ENCODE measurements around the gene UGDH. TPM values are rescaled to one million over a fixed set of nuclear protein-coding genes. Genes with fewer than 3 reads are reported as not detected.
"Not testable (repeated sequence)": the region's sequence is repeated elsewhere in the genome, so short reads cannot be mapped to it uniquely, and the experiment has no call there.

UGDH gene
- total RNA-seq, 1 experiment from 2014 or later: 53.4 TPM

DNA sequence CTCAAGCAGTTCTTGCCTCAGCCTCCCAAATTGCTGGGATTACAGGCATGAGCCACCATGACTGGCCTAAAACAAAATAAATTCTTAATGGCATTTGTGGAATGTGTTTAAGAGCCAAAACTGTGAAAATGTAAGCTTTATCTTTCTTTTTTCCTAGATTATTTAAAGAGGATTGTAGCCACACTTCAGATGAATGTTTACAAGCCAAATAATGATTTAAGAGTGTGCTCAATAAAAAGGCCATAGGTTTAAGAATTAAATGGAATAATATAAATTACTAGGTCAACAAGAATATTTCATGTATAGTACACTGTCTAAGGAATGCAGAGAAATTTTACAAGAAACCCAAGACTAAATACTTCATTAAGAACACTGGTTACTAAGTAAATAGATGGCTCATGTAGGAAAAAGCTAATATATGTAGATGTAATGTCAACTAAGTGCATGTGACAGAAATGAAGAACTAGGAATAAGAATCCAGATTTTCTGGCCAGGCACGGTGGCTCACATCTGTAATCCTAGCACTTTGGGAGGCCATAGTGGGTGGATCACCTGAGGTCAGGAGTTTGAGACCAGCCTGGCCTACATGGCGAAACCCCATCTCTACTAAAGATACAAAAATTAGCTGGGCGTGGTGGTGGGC, 21.3 kb upstream of the UGDH start:
- Histone ChIP-seq H3K4me1 (ENCODE audit: insufficient read depth, low read length) (peaks cover 30% of the 10 kb centered on the region), H3K9me3 (ENCODE audit: low read length) (no peaks in the 10 kb centered on the region), H3K79me2 (ENCODE audit: low read length) (no peaks in the 10 kb centered on the region), H2AFZ (ENCODE audit: low read length) (no peak overlapping the region), H3K9me2 (replicated peaks; ENCODE audit: low read length) (no peaks in the 10 kb centered on the region), H3F3A (ENCODE audit: low read length, unreplicated experiment) (no peaks in the 10 kb centered on the region), H3K4me2 (ENCODE audit: low read length) (no peak overlapping the region), H3K27ac (ENCODE audit: low read length) (peak overlapping the region; percentile 40), H3K9ac (ENCODE audit: low read length) (no peak overlapping the region), H3K4me3 (ENCODE audit: low read length) (no peak overlapping the region), H3K27me3 (ENCODE audit: low read length) (no peaks in the 10 kb centered on the region), H4K20me1 (ENCODE audit: low read length) (no peaks in the 10 kb centered on the region), H3K36me3 (ENCODE audit: low read depth, low read length) (no peaks in the 10 kb centered on the region)
- POLR2A ChIA-PET (ENCODE audit: unreplicated experiment): interaction anchor here (0.5 to 1.6 kb wide), 8 partner anchors 21 to 707 kb away, joined by 3 to 18 read pairs (median 6); partner anchors contain the start of gene UGDH
- CTCF ChIA-PET: no interaction called here
- ATAC-seq (peak; percentile 94), DNase-seq (peak; percentile 59)
- TF ChIP-seq EZH2 (IDR thresholded peaks at IDR 0.05; ENCODE audit: low read length, unreplicated experiment): no peak
- TF ChIP-seq, protein P1, sequence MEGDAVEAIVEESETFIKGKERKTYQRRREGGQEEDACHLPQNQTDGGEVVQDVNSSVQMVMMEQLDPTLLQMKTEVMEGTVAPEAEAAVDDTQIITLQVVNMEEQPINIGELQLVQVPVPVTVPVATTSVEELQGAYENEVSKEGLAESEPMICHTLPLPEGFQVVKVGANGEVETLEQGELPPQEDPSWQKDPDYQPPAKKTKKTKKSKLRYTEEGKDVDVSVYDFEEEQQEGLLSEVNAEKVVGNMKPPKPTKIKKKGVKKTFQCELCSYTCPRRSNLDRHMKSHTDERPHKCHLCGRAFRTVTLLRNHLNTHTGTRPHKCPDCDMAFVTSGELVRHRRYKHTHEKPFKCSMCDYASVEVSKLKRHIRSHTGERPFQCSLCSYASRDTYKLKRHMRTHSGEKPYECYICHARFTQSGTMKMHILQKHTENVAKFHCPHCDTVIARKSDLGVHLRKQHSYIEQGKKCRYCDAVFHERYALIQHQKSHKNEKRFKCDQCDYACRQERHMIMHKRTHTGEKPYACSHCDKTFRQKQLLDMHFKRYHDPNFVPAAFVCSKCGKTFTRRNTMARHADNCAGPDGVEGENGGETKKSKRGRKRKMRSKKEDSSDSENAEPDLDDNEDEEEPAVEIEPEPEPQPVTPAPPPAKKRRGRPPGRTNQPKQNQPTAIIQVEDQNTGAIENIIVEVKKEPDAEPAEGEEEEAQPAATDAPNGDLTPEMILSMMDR (conservative IDR thresholded peaks at IDR 0.05; ENCODE audit: low read depth, low read length): no peak
- no peak for TF ChIP-seq EZH2phosphoT487 (IDR thresholded peaks at IDR 0.05; ENCODE audit: borderline replicate concordance, low read length)
- intact Hi-C loops (cut with micrococcal nuclease): no loop called here
- no TSS peak for BruUV-seq (replicated peaks)

DNA sequence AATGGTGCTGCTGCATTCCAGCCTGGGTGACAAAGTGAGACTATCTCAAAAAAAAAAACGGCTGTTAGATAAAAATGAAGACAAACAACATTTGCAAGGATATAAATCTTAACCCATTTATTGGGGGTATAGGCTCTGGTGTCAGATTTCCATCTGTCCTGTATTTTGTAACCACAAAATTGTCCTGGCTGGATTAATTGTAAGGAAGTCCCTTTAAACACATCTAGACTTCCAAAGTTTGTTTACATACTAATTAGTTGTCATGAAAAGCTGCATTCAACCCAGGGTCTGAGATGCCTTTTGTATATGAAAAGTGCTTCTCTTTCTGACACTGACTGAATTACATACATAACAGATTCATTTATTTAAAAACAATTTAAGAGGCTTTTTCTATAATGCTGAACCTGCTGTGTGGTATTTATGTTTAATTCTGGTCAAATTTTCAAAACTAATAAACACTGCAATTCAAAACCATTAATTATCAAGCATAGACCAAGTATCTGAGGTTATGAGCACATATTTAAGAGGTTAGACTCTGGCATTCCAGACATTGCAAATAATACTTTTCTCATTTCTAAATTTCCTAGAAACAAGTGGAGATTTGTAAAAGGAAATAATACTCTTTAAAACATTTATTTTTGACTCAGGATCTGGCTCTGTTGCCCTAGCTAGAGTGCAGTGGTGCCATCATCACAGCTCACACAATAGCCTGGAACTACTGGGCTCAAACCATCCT, 17.5 kb upstream of the UGDH start:
- Histone ChIP-seq H3F3A (ENCODE audit: low read length, unreplicated experiment) (peaks cover 4% of the 10 kb centered on the region), H3K9ac (ENCODE audit: low read length) (no peak overlapping the region), H4K20me1 (ENCODE audit: low read length) (no peaks in the 10 kb centered on the region), H3K36me3 (ENCODE audit: low read depth, low read length) (no peaks in the 10 kb centered on the region), H3K4me2 (ENCODE audit: low read length) (no peak overlapping the region), H2AFZ (ENCODE audit: low read length) (no peak overlapping the region), H3K4me3 (ENCODE audit: low read length) (no peak overlapping the region), H3K9me2 (replicated peaks; ENCODE audit: low read length) (no peaks in the 10 kb centered on the region), H3K9me3 (ENCODE audit: low read length) (no peaks in the 10 kb centered on the region), H3K79me2 (ENCODE audit: low read length) (no peaks in the 10 kb centered on the region), H3K4me1 (ENCODE audit: insufficient read depth, low read length) (peaks cover 64% of the 10 kb centered on the region), H3K27ac (ENCODE audit: low read length) (0 out of 2 replicates have a peak overlapping the region, but pooled peaks have one; percentile 16), H3K27me3 (ENCODE audit: low read length) (no peaks in the 10 kb centered on the region)
- TF ChIP-seq EZH2 (IDR thresholded peaks at IDR 0.05; ENCODE audit: low read length, unreplicated experiment): no peak
- TF ChIP-seq EZH2phosphoT487 (IDR thresholded peaks at IDR 0.05; ENCODE audit: borderline replicate concordance, low read length): no peak
- TF ChIP-seq, protein P1 (conservative IDR thresholded peaks at IDR 0.05; ENCODE audit: low read depth, low read length): no peak
- ChIA-PET POLR2A (ENCODE audit: unreplicated experiment) (interaction anchor here (0.6 kb wide), 1 partner anchor 30 kb away, joined by 3 read pairs; no protein-coding TSS in a partner anchor), CTCF (no interaction called here)
- DNase-seq: peak; percentile 32
- intact Hi-C loops (cut with micrococcal nuclease): no loop called here
- no peak for ATAC-seq
- BruUV-seq (replicated peaks): no TSS peak

DNA sequence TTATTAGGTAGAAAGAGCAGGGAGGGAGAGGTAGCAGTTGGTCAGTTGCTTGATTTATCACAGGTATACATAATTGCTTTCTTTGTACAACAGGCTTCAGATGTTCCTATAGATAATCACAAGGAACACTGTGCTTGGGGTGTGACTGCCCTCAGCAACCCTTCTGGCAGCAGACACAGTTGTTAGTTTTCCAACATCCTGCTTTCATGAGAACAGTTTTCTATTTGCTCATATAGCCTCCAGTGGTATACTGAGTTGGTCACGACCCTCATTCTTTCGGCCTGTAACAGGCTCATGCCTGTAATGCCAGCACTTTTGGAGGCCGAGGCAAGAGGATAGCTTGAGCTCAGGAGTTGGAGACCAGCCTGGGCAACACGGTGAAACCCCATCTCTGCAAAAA, 16.8 kb upstream of the UGDH start:
- DNase-seq; H3K27me3 ChIP-seq (ENCODE audit: low read length); H4K20me1 ChIP-seq (ENCODE audit: low read length); ATAC-seq; H3K36me3 ChIP-seq (ENCODE audit: low read depth, low read length); H3F3A ChIP-seq (ENCODE audit: low read length, unreplicated experiment); intact Hi-C loops (cut with micrococcal nuclease); H3K9me2 ChIP-seq (replicated peaks; ENCODE audit: low read length); H3K4me3 ChIP-seq (ENCODE audit: low read length); BruUV-seq (replicated peaks); H3K4me2 ChIP-seq (ENCODE audit: low read length); H3K9ac ChIP-seq (ENCODE audit: low read length); H3K9me3 ChIP-seq (ENCODE audit: low read length); POLR2A ChIA-PET (ENCODE audit: unreplicated experiment); H2AFZ ChIP-seq (ENCODE audit: low read length); CTCF ChIA-PET; H3K79me2 ChIP-seq (ENCODE audit: low read length): not testable (repeated sequence)
- peaks cover 65% of the 10 kb centered on the region for H3K4me1 ChIP-seq (ENCODE audit: insufficient read depth, low read length)
- H3K27ac ChIP-seq (ENCODE audit: low read length): 0 out of 2 replicates have a peak overlapping the region, but pooled peaks have one; percentile 16

All from PC-3 (cell line).